OCI-LY1 (cell line): ENCODE data around the gene SMPDL3A.

ENCODE experiments used
- CTCF ChIP-seq: fragments of 200-600 bp; sonication (generic), shearing (Covaris generic); IDR thresholded peaks from 2 replicates; pipeline ENCODE4 v1.5.1; 2017; ENCODE audit warnings: mild to moderate bottlenecking, antibody characterized with exemption, low read length, moderate library complexity, mixed read lengths
- EZH2 ChIP-seq: fragments of 200-600 bp; sonication (generic), shearing (Covaris generic); IDR thresholded peaks from 2 replicates; pipeline ENCODE4 v1.8.0; 2017; ENCODE audit warnings: borderline replicate concordance, mixed run types, mild to moderate bottlenecking, antibody characterized with exemption, low read length, moderate library complexity, mixed read lengths

- TF ChIP-seq CTCF (no peak), EZH2 (no peak)
Measured at GRCh38 chr6:122838060-122838780, 49.2 kb downstream of the SMPDL3A start.
